Fibroblast of lung (primary cell): ENCODE measurements around the gene DOCK4.

Source experiments
- CTCF ChIP-seq, 2 donors: IDR thresholded peaks in 1 of 2; conservative IDR thresholded peaks in 1 of 2; 1 replicate in 1 of 2; 2 replicates in 1 of 2; pipeline ENCODE4 v1.5.1; 2011 to 2012; ENCODE audit warnings: low read length in 2 of 2, control low read depth in 1 of 2, inconsistent platforms in 1 of 2, low read depth in 1 of 2, mild to moderate bottlenecking in 1 of 2
- EZH2 ChIP-seq: IDR thresholded peaks from 2 replicates; pipeline ENCODE4 v1.5.1; 2012; ENCODE audit warnings: low read length, control low read depth, mild to moderate bottlenecking; ENCODE audit errors: missing control alignments

GRCh38 chr7:111678986-111679385 is 527.2 kb downstream of the DOCK4 start:
- TF ChIP-seq CTCF (conservative IDR thresholded peaks at IDR 0.05 in 1 of 2, IDR thresholded peaks at IDR 0.05 in 1 of 2; ENCODE audit: low read depth in 1 of 2, low read length in 2 of 2) (no peak), EZH2 (no peak)
